HG03045 (cell line): Measurements from ENCODE around the gene PALM3.

Experiments used
- ATAC-seq: cut with Tn5 transposase; IDR thresholded peaks from one replicate; pipeline ENCODE4 v1.9.1; 2021; ENCODE audit warnings: mild to moderate bottlenecking, moderate library complexity; ENCODE audit not compliant: unreplicated experiment

Gene PALM3, protein sequence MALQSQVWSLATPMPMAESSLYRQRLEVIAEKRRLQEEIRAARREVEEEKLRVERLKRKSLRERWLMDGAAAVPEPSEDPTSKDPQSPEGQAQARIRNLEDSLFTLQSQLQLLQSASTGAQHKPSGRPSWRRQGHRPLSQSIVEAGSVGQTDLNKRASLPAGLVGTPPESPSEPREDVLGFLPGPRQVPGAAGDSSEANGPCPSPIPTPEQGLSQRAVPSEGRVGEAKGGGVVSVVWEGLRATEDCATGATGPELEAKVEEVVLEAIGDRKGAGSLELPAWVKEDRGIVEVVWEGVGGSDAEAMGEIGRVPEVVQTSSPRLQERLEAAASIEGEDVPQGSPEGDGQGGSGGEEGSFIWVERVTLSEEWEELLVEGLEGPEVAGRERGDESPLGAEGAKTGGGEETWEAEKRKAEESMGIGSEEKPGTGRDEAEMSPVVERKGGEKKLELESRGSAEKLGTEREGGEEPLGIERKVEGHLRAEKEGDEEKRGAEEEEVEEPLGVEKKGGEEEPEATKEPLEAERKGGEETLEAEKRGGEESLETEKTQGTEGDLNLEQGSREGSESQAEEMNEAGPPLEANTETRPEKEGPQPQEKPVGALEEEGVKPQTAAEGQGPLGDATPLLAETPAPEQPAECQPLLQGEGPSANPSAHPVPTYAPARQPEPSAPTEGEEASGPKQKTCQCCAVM

DNA sequence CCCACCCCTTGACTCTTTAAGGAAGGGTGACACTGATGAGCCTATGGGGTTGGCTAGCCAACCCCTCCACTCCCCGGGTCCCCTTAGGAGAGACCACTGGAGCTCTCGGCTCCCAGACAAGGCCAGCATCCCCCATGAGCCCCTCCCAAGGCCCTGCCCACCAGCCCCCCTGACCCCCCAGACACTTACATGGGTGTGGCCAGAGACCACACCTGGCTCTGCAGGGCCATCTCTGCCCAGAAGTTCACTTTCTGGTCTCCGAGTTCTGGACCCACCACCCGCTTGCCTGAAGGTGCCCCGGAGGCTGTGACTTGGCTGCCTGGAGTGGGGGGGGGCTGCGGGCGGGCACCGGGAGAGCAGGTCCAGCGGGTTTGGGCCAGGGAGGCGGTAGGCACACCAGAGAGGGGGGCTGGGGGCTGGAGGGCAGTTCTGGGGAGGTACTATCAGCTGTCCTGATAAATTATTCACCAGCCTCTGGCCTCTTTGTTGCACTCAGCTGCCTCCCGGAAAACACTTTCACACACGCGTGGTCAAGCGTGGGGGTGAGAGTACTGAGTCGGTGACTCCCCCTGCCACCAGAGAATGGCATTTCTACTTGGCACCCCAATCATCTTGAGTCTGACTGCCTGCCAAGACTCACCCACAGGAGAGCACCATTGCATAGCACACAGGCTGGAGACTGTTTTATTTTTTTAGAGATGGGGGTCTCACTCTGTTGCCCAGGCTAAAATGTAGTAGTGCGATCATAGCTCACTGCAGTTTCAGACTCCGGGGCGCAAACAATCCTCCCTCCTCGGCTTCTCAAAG lies at the start of gene PALM3:
PALM3 (minus strand) TSS at position 326 of the 807 bp plus-strand sequence; CDS start at position 230, 96 bp downstream.
- no peak for ATAC-seq

DNA sequence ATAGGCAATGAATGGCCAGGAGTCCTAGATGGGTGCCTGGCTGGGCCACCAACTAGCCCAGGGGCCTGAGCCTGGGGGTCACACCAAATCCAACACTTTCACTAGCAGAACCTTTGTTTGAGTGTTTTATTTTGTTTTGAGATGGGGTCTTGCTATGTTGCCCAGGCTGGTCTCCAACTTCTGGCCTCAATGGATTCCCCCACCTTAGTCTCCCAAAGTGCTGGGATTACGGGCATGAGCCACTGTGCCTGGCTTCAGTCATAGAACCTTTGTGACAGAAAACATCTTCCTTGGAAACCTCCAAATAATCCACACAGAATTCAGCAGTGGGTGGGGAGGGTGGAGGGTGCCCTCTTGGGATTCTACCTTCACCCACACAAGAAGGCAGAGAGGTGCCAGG lies 49.6 kb upstream of the PALM3 start:
- no peak for ATAC-seq

DNA sequence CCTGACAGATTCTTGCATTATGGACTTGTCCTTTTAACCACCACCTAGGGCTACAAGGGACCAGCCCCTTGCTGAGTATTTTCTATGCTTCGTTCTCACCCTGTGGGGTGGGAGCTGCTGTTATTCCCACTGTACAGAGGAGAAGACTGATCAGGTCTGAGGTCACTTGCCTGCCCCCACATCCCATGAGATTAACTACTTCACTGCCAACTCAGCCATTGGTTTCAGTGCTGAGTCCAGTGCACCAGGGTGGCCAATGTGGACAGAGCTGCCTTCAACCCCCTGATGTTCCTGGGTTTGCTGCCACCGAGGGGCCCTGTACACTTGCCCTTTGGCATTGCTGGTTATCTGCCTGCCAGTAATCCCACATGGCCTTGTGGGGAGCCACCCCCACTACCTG lies 48.8 kb upstream of the PALM3 start:
- no peak for ATAC-seq

DNA sequence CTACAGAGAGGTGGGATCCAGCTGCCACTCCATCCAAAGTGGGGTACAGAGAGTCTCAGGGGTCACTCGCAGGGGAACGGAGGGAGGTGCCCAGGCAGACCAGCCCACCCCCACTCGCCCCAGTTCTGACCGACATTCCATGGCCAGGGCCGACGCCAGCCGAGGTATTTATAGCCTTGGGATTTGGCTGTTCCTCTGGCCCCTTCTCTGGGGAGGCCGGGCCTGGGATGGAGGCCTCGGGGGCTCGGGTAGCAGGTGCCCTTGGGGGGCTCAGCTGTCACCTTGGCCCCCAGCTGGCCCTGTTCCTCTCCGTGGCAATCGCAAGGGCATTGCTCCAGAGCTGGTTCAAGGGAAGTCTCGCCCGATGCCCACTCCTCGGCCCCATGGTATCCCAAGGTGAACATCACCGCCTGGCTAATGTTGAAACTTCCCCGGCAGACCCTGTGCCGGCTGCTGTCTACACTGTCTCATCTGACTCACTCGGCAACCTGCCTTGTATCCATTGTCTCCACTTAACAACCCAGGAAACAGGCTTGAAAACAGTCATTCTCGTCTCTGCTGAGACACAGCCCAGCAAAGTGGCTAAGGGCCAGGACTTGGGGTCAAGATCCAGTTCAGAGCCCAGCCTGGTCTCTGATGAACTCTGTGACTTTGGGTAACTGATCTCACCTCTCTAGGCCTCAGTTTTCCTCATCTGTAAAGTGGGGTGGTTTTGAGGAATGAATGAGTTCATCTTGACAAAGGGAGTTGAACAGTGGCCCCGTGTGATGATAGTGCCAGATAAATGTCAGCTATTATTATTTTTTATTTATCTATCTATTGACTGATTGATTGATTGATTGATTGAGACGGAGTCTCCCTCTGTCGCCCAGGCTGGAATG lies 45.9 kb upstream of the PALM3 start:
- ATAC-seq: no peak

DNA sequence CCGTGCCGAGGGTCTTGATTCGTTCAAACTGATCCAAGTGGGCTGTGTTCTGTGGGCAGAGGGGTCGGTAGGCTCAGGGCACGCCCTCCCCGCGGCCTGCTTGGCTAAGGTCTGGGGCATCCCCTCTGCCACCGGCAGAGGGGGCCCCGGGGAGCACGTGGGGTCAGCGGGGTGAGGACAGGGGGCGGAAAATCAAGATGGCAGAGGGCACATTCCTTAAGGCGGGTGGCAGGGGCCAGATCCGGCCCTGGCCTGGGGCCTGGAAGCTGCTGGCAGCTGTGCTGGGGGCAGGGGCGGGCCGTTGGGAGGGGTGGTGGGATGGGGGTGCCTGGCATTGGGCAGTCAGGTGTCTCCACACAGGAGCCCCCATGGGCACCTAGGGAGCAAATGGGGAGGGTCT lies 45.0 kb upstream of the PALM3 start:
- ATAC-seq: no peak

DNA sequence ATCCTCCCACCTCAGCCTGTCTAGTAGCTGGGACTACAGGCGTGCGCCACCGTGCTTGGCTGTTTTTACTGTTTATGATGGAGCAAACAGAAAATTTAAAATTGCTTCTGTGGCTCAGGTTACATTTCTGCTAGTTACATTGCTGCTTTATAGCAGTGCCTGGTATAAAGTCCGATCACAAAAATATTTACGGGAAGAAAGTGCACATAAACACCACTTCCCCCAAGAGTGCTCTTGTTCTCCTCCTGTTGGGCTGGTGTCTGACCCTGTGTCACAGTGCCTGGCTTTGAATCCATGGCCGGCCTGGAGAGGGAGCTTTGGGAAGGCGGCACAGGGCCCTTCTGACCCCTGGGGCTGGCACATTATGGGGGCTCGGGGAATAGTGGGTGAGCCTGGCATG lies 43.8 kb upstream of the PALM3 start:
- ATAC-seq: no peak

DNA sequence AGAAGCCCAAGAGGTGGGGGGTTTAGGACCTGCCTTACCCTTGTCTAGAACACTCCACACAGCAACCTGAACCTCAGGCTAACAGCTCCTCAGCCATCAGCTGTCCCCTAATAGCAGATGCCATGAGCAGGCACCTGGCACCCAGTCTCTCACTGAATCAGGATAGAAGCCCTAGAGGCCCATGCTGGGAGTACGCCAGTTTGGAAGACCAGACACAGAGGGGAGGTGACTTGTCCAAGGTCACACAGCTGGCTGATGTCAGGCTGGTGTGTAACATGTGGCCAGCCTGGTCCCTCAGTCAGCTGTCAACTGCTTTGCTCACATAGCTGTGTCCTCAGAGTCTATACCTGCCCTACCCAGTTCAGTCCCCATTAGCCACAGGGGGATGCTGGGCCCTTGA lies 41.4 kb upstream of the PALM3 start:
- ATAC-seq: no peak

DNA sequence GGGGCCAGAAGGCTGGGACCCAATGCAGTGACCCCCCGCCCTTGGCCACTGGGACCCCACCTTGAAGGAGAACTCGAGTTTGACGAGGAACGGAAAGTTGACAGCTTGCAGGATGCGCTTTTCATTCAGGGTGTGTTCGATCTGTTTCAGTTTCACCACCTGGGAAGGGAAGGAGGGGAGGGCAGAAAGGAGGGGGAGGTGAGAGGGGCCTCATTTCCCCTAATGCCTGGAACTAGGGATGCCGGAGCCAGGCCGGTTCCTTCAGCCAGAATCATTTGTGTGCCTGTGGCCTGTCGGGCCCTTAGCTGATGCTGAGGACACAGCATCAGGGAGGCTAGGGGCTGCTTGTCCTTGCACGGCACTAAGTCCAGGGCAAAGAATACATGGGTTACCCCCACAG lies 40.9 kb upstream of the PALM3 start:
- no peak for ATAC-seq

DNA sequence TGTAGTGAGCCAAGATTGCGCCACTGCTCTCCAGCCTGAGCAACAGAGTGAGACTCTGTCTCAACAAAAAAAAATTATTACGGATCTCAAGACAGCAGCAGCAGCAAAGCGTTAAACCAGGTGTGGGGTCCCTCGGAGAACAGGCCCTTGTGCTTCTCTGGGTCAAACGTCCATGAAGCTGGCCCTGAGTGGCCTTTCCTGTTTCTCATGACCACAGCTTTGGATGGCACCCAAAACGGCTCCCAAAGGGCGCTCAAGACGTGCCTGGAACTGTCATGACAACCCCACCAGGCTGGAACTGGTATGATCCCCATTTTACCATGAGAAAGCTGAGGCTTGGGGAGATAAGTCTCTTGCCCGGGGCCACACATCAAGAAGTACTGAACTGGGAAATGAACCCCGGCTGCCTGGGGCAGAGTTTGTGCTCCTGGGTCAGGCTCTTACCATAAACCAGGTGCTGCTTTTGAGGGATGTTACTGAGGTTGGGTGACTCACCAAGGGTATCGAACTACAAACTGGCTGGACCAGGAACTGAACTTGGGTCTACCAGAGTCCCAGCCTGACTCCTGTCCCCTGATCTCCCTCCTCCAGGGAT lies 40.3 kb upstream of the PALM3 start:
- ATAC-seq: no peak

DNA sequence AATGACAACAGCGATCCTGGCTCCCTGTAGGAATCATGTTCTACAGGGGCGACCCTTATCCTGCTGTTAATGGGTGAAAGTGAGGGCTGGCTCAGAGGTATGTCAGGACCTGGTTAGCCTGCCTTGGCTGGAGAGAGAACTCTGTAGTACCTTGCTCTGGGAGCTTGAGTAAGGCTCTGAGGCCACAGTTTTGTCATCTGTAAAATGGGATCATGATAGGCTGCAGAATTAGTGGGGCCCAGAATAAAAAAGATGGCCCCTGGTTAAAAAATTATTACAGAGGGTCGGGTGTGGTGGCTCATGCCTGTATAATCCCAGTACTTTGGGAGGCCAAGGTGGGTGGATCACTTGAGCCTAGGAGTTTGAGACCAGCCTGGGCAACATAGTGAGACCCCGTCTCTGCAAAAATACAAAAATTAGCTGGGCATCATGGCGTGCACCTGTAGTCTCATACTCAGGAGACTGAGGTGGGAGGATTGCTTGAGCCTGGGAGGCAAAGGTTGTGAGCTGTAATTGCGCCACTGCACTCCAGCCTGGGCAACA lies 39.2 kb upstream of the PALM3 start:
- ATAC-seq: no peak

DNA sequence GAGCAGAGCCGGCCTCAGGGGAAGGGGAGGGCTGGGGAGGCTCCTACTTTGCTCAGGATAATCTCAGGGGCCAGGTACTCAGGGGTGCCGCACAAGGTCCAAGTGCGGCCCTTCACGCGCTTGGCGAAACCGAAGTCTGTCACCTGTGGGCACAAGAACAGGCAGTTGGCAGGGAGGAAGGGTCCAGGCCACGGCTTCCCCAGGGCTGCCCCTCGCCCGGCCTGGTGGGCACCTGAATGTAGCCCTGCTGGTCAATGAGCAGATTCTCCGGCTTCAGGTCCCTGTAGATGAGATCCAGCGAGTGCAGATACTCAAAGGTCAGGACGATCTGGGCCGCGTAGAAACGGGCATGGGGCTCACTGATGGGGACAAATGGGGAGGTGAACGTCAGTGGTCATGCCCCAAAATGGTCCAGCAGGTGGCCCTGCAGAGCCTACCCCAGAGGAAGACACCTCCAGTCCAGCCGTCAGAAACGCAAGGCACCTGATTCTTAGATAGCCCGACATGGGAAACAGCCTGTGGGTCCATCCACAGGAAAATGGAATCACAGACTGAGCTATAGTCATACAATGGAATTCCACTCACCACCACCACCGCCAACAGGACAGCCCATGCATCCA lies 35.8 kb upstream of the PALM3 start:
- ATAC-seq: no peak

DNA sequence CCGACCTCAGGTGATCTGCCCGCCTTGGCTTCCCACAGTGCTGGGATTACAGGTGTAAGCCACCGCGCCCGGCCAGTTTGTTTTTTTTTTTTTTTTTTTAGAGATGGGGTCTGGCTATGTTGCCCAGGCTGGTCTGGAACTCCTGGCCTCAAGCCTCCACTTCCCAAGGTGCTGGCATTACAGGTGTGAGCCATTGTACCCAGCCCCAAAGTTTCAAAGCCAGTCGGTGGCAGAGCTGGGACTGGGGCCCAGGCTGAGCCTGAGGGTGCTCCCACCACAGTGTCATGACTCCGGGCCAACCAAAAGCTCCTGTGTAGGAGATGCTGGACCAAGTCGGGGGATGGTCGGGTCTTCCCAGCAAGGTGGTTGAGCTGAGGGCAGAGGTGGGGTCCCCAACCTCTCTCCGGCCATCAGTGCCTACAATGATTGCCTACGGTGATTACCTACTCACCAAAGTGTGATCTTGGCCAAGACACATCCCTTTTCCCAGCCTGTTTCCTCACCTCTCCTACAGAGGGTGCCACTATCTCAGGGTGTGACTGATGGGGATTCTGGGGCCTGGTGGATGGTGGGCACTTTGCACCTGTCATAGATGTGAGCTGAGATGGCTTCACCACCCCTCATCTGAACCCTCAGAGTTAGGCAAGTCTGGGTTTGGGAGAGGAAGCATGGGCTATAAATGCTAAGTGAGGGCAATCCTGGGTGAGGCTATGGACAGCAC lies 34.6 kb upstream of the PALM3 start:
- no peak for ATAC-seq

DNA sequence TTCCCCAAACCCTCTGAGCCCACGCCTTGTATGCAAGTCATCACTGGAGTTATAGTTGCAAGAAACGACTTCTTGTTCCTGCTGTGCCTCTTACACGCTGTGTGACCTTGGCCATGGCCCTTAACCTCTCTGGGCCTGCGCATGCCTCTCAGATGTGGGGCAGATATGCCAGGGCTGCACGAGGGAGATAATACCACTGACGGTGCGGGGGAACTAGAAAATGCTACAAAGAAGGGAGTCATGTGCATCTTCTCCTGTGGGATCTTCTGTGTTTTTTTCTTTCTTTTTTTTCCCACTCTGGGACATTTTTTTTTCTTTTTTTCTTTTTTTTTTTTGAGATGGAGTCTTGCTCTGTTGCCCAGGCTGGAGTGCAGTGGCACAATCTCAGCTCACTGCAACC lies 33.0 kb upstream of the PALM3 start:
- no peak for ATAC-seq

DNA sequence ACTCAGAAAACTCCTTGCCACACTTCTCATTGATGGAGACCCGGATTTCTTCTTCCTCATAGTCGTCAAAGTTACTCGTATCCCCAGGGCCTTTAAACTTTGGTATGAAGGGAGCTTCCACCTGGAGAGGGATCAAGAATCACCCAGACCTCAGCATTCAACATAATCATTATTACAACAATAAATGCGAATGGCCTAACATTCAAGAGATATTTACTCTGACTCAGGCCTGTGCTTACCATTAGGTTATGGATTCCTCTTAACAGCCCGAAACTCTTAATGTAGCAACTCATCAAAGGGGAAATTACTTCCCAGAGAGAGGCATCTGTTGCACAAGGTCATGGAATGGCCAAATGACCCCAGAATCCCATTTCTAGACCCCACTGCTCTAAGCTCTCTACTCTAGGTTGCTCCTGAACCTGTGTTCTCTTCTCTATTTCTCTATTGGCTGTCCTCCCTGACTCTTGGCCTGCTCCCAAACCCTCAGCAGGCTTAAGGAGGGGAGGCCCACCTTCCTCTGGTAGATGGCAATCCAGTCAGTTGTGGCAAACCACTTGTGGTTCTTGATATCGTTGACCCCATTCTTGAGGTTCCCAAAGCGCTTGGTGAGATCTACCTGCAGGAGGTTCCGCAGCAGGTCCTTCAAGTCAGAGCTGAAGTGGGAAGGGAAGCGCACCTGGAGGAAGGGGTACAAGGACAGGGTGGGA lies 31.4 kb upstream of the PALM3 start:
- no peak for ATAC-seq

DNA sequence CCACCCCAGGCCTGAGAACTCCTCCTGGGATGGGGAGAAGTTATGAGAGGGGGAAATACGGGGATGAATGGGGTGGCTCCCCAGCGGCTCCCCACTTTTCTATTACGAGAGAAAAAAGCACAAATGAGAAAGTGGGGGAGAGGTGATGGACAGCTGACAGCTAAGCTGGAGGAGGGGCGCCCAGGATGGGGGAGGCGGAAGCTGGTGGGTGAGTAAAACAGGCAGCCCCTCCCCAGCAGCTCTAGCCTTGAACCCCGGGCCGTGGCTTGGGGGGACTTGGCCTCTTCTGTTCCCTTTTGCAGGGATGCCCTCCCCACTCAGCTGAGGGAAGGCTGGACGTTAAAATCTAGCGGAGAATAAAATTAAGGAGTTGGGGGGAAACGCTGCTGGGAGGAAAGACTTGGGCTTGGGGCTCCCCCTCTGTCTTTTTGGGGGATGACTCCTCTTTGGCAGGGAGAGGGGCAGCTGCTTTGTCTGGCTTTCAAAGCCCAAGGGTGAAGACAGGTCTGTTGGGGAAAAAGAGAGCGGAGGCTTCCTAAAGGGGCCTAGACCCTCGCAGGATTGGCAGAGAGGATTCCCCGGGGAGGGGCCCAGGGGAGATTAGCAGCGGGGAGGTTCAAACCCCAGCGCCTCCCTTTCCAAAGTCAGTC lies 30.1 kb upstream of the PALM3 start:
- ATAC-seq: peak; percentile 10

DNA sequence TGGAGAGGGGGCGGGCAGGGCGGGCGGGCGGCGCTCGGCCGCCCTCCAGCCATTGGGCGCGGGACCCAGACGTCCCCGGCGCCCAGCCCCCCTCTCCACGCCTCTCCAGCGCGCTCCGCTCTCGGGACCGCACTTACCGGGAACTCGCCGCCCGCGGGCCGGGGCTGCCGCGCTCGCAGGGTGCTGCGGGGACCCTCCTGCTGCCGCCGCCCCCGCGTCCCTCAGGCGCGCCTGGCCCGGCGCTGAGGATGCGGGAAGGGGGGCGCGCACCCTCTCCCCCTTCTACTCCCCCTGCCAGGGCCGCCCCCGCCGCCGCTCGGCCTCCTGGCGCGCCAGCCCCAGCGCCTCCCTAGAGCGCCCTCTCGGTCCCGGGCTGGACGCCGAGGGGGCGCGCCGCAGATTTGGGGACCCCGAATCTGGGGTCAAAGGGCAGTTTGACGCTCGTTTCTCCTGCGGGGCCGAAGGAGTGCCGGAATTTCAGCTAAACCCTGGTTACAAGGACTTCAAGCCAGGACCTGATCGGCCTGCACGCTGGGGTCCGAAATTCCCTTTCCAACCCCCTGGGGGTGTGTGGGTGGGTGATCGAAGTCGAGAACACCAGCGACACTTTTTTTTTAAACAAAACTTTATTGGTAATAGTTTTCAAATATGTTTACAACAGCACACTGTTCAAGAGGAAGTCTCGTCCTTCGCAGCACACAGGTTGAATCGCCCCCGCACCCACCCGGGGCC lies 29.4 kb upstream of the PALM3 start:
- ATAC-seq: peak; percentile 53

DNA sequence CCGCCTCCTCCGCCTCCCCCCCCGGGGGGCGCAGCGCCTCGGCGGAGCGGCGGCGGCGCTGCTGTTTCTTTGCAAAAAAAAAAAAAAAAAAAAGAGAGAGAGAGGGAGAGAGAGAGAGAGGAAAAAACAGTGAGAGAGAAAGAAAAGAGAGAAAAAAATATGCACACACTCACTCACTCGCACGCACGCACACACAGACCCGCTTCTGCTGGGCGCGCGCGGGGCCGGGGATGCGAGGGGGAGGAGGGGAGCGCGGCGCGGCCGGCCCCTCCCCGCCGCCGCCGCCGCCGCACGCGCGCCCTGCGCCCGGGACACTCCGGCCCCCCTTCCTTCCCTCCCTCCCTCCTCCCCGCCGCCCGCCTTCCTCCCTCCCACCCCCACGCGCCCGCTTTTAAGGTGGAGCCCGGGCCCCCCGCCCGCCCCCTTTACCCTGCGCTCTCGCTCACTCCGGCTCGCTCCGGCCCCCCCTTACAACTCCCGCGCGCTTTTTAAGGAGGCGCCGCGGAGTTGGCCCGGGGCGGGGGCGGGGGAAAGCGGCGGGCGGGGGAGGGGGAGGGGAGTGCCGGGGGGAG lies 28.7 kb upstream of the PALM3 start, which contains the start of gene SAMD1:
SAMD1 (minus strand) TSS at position 243 of the 572 bp plus-strand sequence.
- peak; percentile 45 for ATAC-seq
